Pancreas (tissue), 10 donors: Measurements from ENCODE around the gene STK10. TPM values are rescaled to one million over a fixed set of nuclear protein-coding genes. Genes with fewer than 3 reads are reported as not detected.
A peak's percentile ranks its signal among the peaks of the same experiment; 100 is the strongest.

Source experiments
- ATAC-seq, 4 donors: fragments of 200-7000 bp; cut with Tn5 transposase; one replicate each; pipeline versions ENCODE4 v1.8.0 to v1.9.1; 2020; ENCODE audit warnings: mild to moderate bottlenecking in 4 of 4, moderate library complexity in 4 of 4
- DNase-seq, 6 donors: peaks; one replicate each; pipeline ENCODE4 v3.0.0-alpha.2; 2020
- FAIRE-seq: peaks from 2 replicates; lab custom pipeline; 2012; peaks lifted over from hg19 to GRCh38; lab: Jason Lieb, UNC
- H3K27ac ChIP-seq, 4 donors: fragments of 200-600 bp; sonication (generic); 1 replicate in 3 of 4; 2 replicates in 1 of 4; pipeline versions ENCODE4 v1.5.0 to v1.8.0; 2020
- H3K27me3 ChIP-seq, 4 donors: fragments of 200-600 bp; one replicate each; pipeline ENCODE4 v1.8.0; 2021
- H3K36me3 ChIP-seq, 3 donors: fragments of 200-600 bp; sonication (generic) in 1 of 3; one replicate each; pipeline versions ENCODE4 v1.5.0 to v1.8.0; 2020 to 2021
- H3K4me1 ChIP-seq, 3 donors: fragments of 200-600 bp; one replicate each; pipeline ENCODE4 v1.8.0; 2021
- H3K4me3 ChIP-seq, 4 donors: fragments of 200-600 bp; sonication (generic) in 2 of 4; one replicate each; pipeline versions ENCODE4 v1.5.0 to v1.8.0; 2020 to 2021
- H3K9me3 ChIP-seq, 4 donors: fragments of 200-600 bp; one replicate each; pipeline ENCODE4 v1.8.0; 2021
- WGBS, 2 donors: extraction: QIAGEN DNeasy Blood & Tissue Kit; methylation state at CpG; one replicate each; pipeline ENCODE4 v1.1.7; 2013; 5-methylcytosine and 5-hydroxymethylcytosine counted together
- intact Hi-C, 3 donors: fragments of 100-400 bp; cut with DNase I; formaldehyde crosslinking; loops; one replicate each; pipeline versions ENCODE4 v1.11.1 to v1.14.2; 2022
- polyA plus RNA-seq, 2 donors: library from polyadenylated mRNA; stranded (reverse); fragments of 200-250 nt; gene quantifications; one replicate each; pipeline ENCODE4 v1.2.3, GENCODE V29; 2013
- total RNA-seq, 6 donors: library from RNA; stranded (reverse); fragmentation: NEBNext Ultra II Directional in 4 of 6; extraction: Animal tissue kit (Norgen Biotek cat#: 25700) in 4 of 6; gene quantifications; one replicate each; pipeline versions ENCODE4 v1.2.1 to v1.2.4, GENCODE V29; 2021 to 2023
- TF ChIP-seq, protein P1 (sequence below), 4 donors: fragments of 200-600 bp; sonication (generic) in 3 of 4; IDR thresholded peaks; one replicate each; pipeline versions ENCODE4 v1.5.0 to v1.8.0; 2021; ENCODE audit warnings: antibody characterized with exemption in 4 of 4
- donor health status: healthy with polysubstance abuse.
- donor health status: DM: no; HTN: no; CAD: no; lungs with moderate emphysema.
- donor health status: DM: no; HTN: no; CAD: no.
- donor health status: control.
- donor health status: control.
- donor health status: Bipolar disorder and iron deficiency.
- donor health status: DM: yes; HTN: yes; CAD: no.
- donor health status: DM: no; HTN: no; CAD: no.
- donor health status: DM: no; HTN: no; CAD: no.
- donor health status: DM: yes; HTN: yes; CAD: no.

STK10 gene
- total and polyA plus RNA-seq, 8 donors: 4.1 to 16.3 (median 7.3) TPM

DNA sequence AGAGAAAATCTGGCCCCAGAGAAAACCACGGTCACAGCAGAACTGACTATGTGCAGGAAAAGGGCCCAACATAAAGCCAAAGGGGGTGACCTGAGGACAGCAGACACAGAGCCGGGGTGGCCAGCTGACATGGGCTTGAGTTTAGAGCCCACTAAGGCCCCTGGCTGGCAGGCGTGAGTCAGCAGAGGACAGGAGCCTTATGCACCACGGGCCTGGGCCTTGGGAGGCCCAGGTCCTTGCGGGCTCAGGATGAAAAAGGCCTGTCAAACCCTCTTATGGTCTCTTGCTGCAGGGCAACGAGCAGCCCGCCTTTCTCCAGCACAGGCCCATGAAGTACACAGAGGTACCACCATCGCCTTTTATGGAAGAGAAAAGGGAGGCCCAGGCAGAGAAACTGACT is 19.7 kb downstream of the STK10 start:
- ATAC-seq: no peak
- no peak overlapping the region for H3K4me3 ChIP-seq
- peaks cover 0 to 9% (median 0%) of the 10 kb centered on the region in 3 donors for H3K4me1 ChIP-seq
- H3K9me3 ChIP-seq: no peaks in the 10 kb centered on the region
- FAIRE-seq: no peak
- no peak for DNase-seq
- TF ChIP-seq, protein P1, sequence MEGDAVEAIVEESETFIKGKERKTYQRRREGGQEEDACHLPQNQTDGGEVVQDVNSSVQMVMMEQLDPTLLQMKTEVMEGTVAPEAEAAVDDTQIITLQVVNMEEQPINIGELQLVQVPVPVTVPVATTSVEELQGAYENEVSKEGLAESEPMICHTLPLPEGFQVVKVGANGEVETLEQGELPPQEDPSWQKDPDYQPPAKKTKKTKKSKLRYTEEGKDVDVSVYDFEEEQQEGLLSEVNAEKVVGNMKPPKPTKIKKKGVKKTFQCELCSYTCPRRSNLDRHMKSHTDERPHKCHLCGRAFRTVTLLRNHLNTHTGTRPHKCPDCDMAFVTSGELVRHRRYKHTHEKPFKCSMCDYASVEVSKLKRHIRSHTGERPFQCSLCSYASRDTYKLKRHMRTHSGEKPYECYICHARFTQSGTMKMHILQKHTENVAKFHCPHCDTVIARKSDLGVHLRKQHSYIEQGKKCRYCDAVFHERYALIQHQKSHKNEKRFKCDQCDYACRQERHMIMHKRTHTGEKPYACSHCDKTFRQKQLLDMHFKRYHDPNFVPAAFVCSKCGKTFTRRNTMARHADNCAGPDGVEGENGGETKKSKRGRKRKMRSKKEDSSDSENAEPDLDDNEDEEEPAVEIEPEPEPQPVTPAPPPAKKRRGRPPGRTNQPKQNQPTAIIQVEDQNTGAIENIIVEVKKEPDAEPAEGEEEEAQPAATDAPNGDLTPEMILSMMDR (IDR thresholded peaks at IDR 0.05): no peak
- intact Hi-C loops: no loop called here
- H3K36me3 ChIP-seq: no peaks in the 10 kb centered on the region
- 89 to 94% methylated on average over 8 of the region's 8 CpGs for WGBS, 2 donors
- no peaks in the 10 kb centered on the region for H3K27me3 ChIP-seq
- no peak overlapping the region for H3K27ac ChIP-seq

DNA sequence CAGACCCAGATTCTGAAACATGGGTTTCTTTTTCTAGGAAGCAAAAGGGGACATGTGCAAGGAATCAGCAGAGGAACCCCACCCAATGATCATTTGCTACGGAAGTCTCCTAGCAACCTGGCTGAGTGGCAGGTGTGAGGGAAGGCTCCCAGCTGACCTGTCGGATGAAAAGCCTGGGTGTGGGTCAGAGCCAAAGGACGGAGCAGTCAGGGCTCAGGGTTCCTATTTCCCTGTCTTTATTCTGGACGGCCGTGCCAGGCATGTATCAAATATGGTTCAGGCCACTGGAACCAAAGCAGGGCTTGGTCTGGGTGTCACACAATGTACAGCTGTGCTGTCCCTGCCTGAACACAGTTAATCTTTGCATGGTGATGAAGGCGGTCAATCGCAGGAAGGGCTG is 20.1 kb downstream of the STK10 start:
- intact Hi-C loops: no loop called here
- TF ChIP-seq, protein P1 (IDR thresholded peaks at IDR 0.05): no peak
- no peak for ATAC-seq
- Histone ChIP-seq H3K27me3 (no peaks in the 10 kb centered on the region), H3K4me3 (no peak overlapping the region), H3K4me1 (peaks cover 0 to 9% (median 0%) of the 10 kb centered on the region in 3 donors), H3K27ac (no peak overlapping the region), H3K36me3 (no peaks in the 10 kb centered on the region), H3K9me3 (no peaks in the 10 kb centered on the region)
- FAIRE-seq: no peak
- 85 to 87% methylated on average over 7 of the region's 7 CpGs for WGBS, 2 donors
- no peak for DNase-seq

DNA sequence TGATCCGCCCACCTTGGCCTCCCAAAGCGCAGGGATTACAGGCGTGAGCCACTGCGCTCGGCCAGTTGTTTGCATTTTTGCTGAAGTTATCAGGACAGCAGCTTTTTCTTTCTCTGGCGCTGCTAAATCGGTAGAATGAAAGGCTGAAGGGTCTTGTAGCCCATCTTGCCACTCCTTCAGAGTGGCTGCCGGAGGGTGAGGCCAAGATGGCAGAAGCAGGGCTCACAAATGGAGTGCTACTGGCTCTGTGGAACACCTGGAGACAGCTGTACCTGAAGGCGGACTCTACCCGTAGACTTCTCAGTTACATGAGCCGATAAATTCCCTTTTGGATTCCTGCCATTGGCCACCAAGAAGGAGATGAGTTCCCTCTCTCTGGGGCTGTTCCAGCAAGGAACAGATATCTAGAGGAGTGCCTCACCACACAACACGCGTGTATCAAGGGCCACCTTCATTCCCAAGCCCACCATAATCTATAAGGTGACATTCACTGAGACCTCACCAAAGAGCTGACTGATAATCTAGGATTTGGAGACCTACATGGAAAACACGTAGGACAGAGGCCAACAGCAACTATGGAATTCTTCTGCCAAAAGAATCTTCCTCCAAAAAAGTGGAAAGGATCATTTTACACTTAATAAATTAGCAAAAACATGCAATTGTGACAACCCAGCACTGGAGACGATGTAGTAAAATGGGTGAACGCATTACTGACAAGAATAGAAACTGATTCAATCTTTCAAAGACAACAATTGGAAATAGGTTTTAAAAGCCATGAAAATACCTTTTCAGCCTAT is 21.8 kb downstream of the STK10 start:
- ATAC-seq: no peak
- no peak for FAIRE-seq
- H3K4me1 ChIP-seq: peaks cover 0 to 9% (median 0%) of the 10 kb centered on the region in 3 donors
- 90 to 96% methylated on average over 16 of the region's 16 CpGs for WGBS, 2 donors
- TF ChIP-seq, protein P1 (IDR thresholded peaks at IDR 0.05): no peak
- intact Hi-C loops: no loop called here
- no peak for DNase-seq
- H3K36me3 ChIP-seq: no peaks in the 10 kb centered on the region
- H3K27ac ChIP-seq: no peak overlapping the region
- no peaks in the 10 kb centered on the region for H3K27me3 ChIP-seq
- H3K4me3 ChIP-seq: no peak overlapping the region
- no peaks in the 10 kb centered on the region for H3K9me3 ChIP-seq

DNA sequence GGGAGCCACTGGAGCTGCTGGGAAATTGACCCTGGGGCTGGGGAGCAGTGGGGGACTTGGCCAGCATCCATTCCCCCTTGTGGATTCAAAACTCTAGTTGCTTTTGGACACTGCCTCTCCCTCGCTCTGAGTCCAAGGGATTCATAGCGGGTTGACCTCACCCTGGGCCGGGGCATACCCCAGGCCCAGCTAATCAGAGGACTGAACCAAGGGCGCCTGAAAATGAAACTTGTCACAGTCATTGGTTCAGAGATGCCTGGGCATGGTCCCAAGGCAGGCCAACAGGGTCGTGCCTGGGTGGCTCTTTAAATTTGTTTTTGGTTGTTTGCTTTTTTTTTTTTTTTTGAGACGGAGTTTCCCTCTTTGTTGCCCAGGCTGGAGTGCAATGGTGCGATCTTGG is 22.6 kb downstream of the STK10 start:
- DNase-seq: no peak
- peaks cover 0 to 9% (median 0%) of the 10 kb centered on the region in 3 donors for H3K4me1 ChIP-seq
- H3K9me3 ChIP-seq: no peaks in the 10 kb centered on the region
- ATAC-seq: no peak
- WGBS, 2 donors: 87 to 91% methylated on average over 7 of the region's 7 CpGs
- H3K4me3 ChIP-seq: no peak overlapping the region
- no peak for FAIRE-seq
- TF ChIP-seq, protein P1 (IDR thresholded peaks at IDR 0.05): no peak
- no peak overlapping the region for H3K27ac ChIP-seq
- no peaks in the 10 kb centered on the region for H3K36me3 ChIP-seq
- H3K27me3 ChIP-seq: no peaks in the 10 kb centered on the region
- intact Hi-C loops: no loop called here

DNA sequence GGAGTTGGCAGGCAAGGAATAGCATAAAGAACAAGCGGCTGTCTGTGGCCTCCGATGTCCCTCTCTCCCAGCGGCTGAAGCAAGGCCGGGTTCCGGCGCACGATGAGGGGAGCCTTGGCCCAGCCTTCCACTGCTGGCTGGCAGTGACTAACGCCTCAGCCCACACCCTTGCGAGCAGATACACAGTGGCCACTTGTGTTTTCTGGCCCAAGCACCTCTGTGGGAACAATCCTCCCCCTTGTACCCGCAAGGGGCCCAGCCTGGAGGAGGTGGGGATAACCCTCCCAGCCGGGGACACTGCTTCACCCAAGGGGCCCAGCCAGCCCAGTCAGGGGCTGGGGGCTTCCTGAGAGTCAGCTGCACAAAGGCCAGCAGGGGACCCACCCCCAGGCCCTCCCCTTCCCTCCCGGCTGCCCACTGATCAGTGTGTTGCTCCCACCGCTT is 23.2 kb downstream of the STK10 start:
- DNase-seq (no peak), ATAC-seq (peak in 2 of 4 donors; percentile 18 to 39), FAIRE-seq (no peak)
- intact Hi-C loops: no loop called here
- WGBS, 2 donors: 83 to 90% methylated on average over 13 of the region's 13 CpGs
- Histone ChIP-seq H3K4me1 (peaks cover 0 to 9% (median 0%) of the 10 kb centered on the region in 3 donors), H3K4me3 (no peak overlapping the region), H3K27ac (no peak overlapping the region), H3K36me3 (no peaks in the 10 kb centered on the region), H3K9me3 (no peaks in the 10 kb centered on the region), H3K27me3 (no peaks in the 10 kb centered on the region)
- TF ChIP-seq, protein P1 (IDR thresholded peaks at IDR 0.05): no peak
